Measurements from ENCODE around the gene SH2D4B.

GRCh38 chr10:80612261-80612660 is 74.6 kb downstream of the SH2D4B start:
- no peak for TF ChIP-seq CTCF (IDR thresholded peaks at IDR 0.05)
- no peak for TF ChIP-seq EP300 (IDR thresholded peaks at IDR 0.05)
- no peak for TF ChIP-seq POLR2A (IDR thresholded peaks at IDR 0.05; ENCODE audit: low read depth)
- TF ChIP-seq POLR2AphosphoS5 (IDR thresholded peaks at IDR 0.05), result no peak
